ENCODE results near the gene NEO1.
"Not testable (repeated sequence)": the region's sequence is repeated elsewhere in the genome, so short reads cannot be mapped to it uniquely, and the experiment has no call there.

NEO1 gene

DNA sequence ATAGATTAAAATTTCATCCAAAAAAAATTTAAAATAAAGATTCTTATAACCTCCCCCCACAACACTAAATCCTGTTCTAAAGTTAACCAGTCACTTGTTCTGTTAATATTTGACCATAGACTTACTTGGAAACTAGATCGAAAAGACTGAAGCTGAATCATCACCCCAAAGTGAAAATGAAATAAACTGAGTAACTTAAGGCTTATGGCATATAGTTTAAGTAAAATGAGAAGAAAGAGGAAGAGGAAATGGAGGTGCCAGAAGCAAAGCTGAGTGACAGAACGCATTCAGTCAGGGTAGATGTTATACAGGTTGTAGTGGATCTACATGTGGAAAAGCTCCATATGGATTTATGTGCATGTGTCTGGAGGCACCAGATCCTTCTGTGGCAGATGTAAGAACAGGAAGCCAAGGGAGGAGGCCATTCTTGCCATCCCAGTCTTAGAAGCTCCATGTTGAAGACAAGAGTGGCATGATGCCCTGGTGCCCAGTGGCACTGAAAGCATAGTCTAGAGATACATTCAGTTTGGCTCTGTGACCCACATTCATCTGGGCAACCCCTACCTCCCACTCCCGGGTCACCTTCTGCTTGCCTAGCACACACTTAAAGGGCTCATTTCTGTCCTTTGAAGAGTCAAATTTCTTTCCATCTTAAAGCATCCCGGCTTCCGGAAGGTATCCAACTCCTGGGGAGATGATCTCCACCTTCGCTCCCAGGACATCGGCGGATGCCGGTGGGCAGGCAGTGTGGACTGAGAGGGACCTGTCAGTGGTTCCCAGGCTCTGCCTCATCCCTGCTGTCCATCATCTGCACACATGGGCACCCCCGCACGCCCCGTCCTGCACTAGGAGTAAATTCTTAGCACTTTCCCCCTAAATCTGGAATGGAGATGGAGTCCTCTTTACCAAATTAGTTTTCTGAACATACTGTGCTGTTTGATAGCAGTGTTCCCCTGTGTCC, 90.8 kb downstream of the NEO1 start:
- DNase-seq, result no peak

DNA sequence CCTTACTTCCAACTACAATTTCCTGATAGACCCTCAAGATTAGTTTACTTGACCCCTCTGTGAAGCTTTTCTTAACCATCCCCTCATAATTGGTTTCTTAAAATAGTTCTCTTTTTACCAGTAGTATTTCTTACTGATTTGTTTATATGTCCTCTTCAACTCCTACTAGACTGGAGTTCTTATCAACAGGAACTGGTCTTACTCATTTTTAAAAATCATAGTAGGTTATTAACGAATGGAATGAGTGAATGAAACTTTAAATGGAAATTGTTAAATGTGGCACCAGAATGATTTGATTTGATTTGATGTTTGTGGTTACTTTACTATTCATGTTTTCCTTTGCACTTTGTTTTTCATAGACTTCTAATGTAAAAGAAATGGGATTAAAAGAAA, 91.5 kb downstream of the NEO1 start:
- no peak for DNase-seq

DNA sequence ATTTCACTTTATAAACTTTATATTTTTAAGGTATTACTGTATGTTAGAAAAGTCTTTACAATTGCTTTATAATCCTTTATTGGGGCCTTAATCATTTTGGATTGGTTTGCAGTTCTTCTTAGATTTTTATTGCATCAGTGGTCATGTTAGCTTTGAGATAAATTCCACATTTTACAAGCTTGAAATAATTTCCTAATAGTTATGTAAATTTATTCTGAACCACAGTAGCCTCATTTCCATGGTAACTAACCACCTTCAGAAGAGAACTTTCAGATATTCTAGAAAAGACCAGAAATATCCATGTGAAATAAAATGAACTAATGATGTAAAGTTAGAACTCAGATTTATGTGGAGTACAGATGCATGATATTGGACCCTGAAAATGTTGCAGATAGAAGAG, 94.2 kb downstream of the NEO1 start:
- no peak for DNase-seq

DNA sequence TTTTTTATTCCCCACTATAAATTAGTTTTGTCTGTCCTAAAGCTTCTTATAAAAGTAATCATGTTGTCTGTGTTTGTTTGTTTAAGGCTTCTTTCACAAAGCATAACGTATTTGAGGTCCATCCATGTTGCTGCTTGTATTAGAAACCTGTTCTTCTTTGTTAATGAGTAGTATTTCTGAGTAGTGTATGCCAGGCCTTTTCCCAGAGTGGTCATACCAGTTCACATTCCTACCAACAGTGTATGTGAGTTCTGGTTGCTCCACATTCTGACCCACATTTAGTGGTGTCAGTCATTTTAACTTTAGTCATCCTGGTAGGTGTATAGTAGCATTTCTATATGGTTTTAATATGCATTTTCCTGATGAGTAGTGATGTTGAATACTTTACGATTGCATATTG, 98.6 kb downstream of the NEO1 start:
- no peak for DNase-seq

DNA sequence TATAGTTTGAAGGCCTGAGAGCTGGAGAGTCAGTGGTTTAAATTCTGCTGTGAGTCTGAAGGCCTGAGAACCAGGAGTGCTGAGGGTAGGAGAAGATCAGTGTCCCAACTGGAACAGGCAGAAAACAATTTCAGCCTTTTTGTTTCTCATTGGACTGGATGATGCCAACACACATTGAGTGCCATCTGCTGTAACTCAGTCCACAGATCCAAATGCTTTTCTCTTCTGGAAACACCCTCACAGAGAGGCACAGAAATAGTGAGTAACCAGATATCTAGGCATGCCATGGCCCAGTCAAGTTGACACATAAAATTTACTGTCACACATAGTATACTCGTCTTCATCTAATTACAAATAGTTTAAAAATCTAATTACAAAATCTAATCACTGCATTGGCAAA, 100.8 kb downstream of the NEO1 start:
- no peak for DNase-seq

DNA sequence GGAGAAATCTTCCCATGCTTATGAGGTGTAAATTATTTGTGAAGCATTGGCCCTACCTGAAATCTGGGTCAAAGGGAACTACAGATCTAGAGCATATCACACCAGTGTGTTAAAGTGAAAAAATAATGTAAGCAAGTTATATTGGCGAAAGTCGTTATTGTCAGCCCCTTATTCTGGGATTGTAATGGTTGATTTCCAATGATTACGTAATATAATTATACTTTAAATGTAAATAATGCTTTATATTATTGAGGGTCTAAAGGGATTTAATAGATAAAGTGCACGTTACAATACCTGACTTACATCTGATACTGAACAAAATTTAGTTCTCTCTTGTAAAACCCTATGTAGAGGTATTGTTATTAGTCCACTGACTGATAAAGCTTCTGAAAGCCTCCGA, 101.2 kb downstream of the NEO1 start:
- DNase-seq, result no peak

DNA sequence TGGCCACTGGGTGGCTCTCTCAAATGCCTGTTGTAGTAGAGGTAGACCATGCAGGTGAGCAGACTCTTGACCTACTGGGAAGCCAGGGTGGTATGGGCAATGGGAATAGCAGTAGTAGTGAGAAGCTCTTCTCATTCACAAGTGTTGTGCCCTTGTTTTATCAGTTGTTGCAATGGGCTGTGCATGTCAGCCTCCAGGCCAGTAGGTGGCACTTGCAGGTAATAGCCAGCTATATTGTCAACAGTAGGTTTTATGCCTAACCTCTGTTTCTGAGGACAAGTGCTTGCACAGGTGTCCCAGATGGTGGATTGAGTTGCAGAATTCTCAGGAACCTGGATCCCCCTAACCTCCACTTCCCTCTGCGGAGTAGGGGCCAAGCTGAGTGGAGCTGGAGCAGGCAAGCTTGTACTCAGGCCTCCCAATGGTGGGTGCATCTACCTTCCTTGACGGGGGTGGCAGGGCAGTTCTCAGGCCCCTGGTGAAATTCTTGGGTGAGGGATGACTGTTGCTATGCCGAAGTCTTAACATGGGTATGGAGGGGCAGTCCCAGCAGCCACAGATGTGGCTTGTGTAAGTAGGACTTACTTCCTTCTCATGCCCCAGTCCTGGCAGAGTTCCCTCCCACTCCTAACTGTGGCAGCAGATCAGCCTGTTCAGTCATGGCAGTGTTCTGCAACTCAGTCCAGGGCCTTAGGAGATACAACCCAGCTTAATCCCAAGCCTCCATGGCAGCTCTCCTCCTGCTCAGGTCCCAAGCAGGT, 104.3 kb downstream of the NEO1 start:
- DNase-seq, result no peak

DNA sequence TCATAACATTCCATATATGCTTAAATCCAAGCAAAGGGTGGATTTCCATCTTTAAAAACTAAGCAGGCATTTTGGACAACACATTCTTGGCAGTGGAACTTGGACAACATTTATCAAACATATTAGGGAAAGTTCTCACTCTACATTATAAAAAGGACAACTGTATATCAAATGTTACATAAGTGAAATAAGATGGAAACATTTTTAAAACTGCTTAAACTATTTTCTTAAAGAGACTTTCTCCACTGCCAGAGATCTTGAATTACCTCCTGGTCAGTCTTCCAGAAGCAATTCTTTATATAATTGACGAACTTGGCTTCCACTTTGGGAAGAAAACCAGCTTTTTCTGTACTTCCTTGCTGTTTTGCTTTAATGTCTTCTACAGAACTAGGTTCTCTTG, 109.3 kb downstream of the NEO1 start:
- DNase-seq, result no peak

DNA sequence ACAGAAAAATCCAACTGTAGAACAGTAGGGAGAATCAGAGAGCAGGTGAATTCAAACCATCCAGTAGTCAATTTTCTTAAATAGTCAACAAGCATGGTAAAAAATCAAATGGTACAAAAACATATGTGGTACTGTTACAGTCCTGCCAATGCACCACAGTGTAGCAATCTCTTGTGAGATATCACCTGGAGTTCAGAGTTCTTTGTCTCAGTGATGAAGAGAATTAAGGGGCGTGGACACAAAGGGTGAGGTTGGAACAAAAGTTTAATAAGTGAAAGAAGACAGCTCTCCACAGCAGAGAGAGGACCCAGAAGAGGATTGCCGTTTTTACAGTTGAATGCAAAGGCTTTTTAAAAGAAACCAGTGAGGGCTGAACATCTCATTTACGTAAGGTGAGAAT, 113.2 kb downstream of the NEO1 start:
- no peak for DNase-seq

DNA sequence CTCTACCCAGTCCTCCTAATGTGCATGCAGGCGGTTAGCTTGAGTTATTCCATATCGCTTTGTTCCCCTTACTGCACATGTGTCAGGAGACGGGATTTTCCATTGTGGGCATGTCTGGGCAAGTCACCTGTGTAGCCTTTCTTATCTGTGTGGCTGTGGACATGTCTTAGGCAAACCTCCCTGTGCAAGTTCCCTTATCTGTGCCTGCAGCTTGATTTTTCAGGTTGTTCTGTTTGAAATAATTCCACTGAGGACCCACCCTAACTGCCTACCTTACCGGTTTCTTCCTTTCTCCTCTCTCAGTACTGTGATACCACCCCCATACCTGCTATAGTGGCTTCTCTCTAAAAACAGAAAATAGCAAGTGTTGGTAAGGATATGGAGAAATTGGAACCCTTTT, 113.6 kb downstream of the NEO1 start:
- DNase-seq, result no peak

DNA sequence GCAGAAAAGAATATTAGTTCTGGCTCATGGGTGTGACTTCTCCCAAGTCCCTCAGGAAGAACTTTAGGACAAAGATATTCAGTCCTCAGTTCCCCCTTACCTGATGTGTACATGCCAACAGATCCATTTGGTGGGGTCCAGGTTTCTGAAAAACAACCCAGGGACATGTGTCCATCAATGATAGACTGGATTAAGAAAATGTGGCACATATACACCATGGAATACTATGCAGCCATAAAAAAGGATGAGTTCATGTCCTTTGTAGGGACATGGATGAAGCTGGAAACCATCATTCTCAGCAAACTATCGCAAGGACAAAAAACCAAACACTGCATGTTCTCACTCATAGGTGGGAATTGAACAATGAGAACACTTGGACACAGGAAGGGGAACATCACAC, 114.4 kb downstream of the NEO1 start:
- DNase-seq, result not testable (repeated sequence)

DNA sequence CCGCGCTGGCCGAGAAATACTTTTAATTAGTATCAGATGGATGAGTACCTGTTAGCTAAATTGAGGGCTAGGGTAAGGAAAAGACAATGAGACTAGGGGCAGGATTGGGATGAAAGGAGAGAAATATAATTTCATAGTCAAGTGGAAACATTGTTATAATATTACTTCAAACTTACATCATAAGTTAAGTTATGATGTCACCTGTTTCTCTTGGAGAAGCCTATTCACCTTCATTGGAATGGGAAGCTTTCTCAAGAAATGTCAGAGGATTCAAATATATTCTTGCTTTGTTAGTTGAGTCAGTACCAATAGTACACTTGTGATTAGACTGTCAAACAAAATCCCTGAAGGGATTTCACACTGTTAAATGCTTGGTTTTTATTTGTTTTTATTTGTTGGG, 116.2 kb downstream of the NEO1 start:
- DNase-seq, result no peak

DNA sequence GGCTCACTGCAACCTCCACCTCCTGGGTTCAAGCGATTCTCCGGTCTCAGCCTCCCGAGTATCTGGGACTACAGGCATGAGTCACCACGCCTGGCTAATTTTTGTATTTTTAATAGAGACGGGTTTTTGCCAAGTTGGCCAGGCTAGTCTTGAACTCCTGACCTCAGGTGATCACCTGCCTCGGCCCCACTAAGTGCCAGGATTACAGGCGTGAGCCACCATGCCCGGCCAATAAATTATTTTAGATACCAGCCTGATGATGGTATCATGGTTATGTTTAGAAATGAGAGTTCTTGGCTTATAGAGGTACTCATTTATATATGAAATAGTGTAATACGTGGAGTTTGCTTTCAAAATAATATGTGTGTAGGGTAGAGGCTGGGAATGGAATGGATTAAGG, 119.4 kb downstream of the NEO1 start:
- no peak for DNase-seq

DNA sequence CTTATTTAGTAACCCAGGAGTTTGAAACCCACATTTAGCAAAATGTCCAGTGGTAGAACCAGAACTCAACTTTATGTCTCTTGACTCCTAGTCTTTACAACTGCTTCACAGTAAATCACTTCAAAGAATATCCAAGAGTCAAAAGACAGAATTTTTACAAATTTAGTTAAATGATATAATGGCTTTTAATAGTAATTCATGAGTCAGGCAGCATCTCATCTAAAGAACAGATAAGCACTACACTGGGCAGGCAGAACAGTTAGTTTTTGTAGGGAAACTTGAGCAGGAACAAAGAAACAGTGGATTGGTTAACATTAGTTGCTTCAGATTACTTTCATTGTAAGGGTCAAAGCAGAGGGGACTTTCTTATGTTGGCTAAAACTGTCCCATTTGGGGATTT, 120.2 kb downstream of the NEO1 start:
- no peak for DNase-seq

DNA sequence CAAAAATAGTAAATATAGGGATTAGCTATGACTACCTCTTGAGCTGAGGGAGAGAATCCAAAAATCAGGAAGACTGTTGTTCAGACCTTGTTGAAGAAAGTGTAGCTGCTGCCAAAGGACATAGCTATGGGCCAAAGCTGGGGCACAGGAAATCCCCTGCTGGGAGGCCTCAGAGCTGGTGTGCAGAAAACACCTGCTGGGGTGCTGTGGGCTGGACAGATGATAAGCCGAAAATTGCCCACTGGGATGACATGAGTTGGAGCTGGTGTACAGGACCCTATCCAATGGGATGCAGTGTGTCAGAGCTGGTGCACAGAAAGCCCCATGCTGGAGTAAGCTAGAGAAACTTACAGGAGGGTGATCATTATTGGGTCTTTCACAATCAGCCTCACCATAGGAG, 121.9 kb downstream of the NEO1 start:
- DNase-seq, result no peak

DNA sequence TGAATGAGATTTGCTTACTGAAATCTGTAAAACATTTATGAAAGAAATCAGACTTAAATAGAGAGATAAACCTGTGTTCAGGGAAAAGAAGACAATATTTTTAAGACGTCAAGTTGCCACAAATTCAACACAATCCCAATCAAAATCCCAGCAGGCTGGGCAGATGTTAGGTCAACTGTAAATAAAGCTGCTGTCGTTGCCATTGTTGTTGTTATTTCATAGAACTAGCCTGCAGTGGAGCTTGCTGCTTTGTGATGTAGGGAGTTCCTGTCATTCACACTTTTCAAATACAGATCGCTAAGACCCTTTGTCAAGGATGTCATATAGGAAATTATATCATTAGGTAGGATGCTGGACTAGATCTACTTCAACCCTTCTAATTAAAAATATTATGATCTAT, 123.1 kb downstream of the NEO1 start:
- DNase-seq, result no peak

DNA sequence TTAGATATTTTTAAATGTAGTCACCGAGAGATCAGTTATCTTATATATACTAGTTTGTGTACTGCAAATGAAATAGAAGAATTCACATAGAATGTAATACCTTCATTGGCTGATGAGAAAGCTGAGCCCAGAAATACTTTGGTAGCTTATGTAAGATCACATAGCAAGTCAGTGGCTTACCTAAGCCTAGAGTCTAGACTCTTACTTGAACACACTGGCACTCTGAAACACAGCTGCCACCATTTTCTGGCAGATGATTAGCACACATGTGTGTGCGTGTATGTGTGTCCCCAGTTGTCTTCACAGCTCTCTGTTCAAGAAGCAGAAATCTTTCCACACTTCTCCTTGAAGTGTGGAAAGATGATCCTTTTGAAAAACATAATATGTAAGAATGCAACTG, 124.3 kb downstream of the NEO1 start:
- no peak for DNase-seq

DNA sequence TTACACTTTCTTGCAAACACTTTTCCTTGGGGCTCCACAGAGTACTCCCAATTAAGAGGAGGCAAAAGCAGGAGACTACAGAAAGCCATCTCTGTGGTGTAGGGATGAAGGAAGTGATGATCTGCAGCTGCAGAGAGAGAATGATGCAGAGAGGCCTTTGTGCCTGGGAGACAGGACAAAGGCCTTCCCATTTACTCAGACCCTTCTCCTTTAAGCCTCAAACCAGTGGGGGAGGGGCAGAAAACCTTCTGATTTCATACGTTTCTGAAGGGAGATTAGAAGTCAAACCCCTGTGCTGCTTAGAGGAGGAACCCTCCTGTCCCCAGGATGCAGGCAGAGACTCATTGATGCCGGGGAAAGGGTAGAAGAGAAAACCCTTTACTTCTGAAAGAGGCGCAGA, 130.8 kb downstream of the NEO1 start:
- no peak for DNase-seq

DNA sequence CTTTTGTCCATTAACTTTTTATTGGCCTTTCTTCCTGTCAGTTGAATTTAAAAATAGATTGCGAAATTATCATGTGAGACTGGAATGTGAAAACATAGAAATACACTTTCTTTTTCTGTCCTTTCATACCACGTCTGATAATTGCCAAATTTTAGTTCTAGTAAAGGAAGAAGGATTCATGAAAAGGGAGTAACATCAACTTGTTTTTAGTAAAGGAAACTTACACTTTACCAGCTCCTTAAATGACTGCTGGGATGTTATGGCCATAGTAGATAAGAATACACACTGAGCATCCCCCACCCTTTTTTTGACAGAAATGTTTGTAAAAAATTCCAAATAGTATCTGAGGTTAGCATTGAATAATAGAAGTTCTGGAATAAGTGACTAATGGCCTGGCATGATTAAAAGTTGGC, 137.9 kb downstream of the NEO1 start:
- DNase-seq, result no peak

DNA sequence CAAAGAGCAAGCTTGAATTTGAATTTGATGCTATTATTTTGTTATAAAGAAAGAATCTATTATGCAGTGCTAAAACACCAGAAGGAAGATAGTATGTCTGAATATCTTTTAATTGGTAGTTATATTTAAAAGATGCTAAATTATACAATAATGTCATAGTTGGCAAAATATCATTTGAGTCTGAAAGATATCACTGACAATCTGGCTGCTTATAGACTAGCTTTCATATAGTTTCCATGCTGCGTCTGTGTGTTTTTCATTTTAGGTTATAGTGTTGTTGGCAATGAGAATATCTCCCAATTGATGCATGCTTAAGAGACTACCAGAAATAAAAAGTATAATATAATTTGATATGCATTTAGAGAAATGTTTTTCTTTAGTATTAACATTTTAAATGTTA, 142.9 kb downstream of the NEO1 start:
- DNase-seq, result no peak

DNA sequence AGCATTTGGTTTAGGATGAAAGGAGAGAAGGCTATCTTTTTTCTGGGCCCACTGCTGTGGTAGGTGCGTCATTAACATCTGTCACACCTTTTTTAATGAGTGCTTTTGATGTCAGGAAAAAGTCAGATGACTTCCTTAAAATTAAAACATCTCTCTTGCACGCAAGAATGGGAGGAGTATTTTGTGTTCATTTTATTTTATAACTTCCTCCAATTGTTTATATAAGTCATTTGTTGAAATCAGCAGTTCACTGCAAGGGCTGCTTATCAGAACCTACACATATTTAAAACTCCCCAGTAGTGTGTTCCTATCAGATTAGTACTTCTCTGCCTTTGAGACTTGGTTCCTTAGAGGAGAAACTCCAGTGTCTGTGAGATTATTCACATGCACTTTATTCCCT, 143.8 kb downstream of the NEO1 start:
- no peak for DNase-seq

DNA sequence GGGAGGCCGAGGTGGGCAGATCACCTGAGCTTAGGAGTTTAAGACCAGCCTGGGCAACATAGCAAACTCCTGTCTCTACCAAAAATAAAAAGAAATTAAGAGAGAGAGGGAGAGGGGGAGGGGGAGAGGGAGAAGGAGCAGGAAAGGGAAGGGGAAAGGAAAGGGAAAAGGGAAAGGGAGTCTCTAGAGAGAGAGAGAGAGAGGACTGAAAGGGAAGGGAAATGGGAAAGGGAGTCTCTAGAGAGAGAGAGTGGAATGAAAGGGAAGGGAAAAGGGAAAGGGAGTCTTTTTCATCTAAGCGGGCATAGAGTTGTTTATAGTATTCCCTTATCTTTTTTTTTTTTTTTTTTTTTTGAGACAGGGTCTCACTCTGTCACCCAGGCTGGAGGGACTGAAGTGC, 148.1 kb downstream of the NEO1 start:
- no peak for DNase-seq

DNA sequence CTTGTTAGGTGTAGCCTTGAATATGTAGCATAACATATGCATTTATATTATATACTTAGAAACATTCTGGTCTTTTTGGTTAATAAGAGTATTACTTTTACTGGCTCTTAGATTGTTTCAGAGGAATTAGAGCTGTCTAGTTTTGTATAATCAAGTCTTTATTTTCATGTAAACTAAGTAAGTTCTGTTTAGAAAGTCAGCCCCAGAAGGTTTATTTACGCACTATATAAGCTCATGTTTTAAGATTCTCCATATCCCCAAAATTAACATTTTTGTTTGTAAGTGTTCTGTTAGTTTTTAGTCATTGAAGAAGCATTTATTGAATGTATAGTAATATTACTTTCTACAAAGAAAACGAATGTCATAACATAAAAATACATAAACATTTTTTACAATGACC, 158.4 kb downstream of the NEO1 start:
- DNase-seq, result no peak

DNA sequence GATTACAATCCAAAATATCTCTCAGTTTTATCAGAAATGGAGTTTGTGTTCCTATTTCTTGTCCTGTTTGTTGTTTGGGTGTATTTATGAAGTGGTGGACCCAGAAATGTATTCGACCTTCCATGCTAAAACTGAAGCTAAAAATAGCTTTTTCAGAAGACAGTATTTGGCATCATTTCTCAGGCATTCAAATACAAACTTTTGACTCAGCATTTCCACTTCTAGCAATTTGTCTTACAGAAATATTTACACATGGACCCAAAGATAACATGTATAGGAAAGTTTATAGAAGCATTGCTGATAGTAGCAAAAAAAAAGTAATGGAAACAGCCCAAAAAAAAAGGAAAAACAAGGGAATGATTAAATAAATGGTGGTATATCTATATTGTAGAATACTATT, 160.2 kb downstream of the NEO1 start:
- no peak for DNase-seq
